Nephron progenitor cell (in vitro differentiated cells): ENCODE measurements around the gene HS6ST2.
"Not testable (repeated sequence)": the region's sequence is repeated elsewhere in the genome, so short reads cannot be mapped to it uniquely, and the experiment has no call there.

Source experiments
- DNase-seq: peaks from one replicate; pipeline ENCODE4 v3.0.0; 2021
- H3K27ac Mint-ChIP-seq: 2 replicates; pipeline ENCODE4 v1.8.0; 2021; ENCODE audit warnings: mild to moderate bottlenecking, moderate library complexity, mixed read lengths
- H3K27me3 Mint-ChIP-seq: 2 replicates; pipeline ENCODE4 v1.8.0; 2021; ENCODE audit warnings: mild to moderate bottlenecking, low read depth, mixed read lengths; ENCODE audit not compliant: poor library complexity
- H3K36me3 Mint-ChIP-seq: 2 replicates; pipeline ENCODE4 v1.8.0; 2021; ENCODE audit warnings: low read depth, mixed read lengths
- H3K4me1 Mint-ChIP-seq: 2 replicates; pipeline ENCODE4 v1.8.0; 2021; ENCODE audit warnings: mixed read lengths
- H3K4me3 Mint-ChIP-seq: 2 replicates; pipeline ENCODE4 v1.8.0; 2021; ENCODE audit warnings: mild to moderate bottlenecking, moderate library complexity, mixed read lengths
- H3K9me3 Mint-ChIP-seq: 2 replicates; pipeline ENCODE4 v1.8.0; 2021; ENCODE audit warnings: mild to moderate bottlenecking, moderate library complexity, mixed read lengths
- TF ChIP-seq, protein P1 (sequence below): fragments of 200-600 bp; sonication (generic); IDR thresholded peaks from 2 replicates; pipeline ENCODE4 v1.5.0; 2021; ENCODE audit warnings: antibody characterized with exemption

The HS6ST2 gene

DNA sequence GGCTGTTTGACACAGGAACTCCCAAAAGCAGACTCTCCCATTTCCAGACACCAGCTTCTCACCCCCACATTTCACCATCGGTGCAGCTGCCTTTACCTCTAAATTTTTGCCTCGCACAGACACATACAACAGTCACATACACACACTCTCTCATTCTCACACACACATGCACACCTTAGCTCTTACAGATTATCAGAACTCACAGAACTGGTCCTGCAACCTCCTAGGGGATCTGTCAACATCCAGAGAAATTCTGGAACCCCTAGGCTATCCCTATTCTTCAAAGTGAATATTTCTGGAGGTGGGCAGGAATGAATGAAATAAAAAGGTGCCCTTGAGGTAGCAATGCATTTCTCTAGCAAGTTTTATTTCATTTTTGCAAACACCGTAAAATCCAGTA lies 4.1 kb downstream of the HS6ST2 start:
- H3K4me3 Mint-ChIP-seq: no peak overlapping the region
- no peak for DNase-seq
- peaks cover 39% of the 10 kb centered on the region for H3K27me3 Mint-ChIP-seq
- no peak overlapping the region for H3K27ac Mint-ChIP-seq
- H3K36me3 Mint-ChIP-seq: peaks cover 11% of the 10 kb centered on the region
- H3K9me3 Mint-ChIP-seq: no peaks in the 10 kb centered on the region
- H3K4me1 Mint-ChIP-seq: peaks cover 45% of the 10 kb centered on the region
- TF ChIP-seq, protein P1, sequence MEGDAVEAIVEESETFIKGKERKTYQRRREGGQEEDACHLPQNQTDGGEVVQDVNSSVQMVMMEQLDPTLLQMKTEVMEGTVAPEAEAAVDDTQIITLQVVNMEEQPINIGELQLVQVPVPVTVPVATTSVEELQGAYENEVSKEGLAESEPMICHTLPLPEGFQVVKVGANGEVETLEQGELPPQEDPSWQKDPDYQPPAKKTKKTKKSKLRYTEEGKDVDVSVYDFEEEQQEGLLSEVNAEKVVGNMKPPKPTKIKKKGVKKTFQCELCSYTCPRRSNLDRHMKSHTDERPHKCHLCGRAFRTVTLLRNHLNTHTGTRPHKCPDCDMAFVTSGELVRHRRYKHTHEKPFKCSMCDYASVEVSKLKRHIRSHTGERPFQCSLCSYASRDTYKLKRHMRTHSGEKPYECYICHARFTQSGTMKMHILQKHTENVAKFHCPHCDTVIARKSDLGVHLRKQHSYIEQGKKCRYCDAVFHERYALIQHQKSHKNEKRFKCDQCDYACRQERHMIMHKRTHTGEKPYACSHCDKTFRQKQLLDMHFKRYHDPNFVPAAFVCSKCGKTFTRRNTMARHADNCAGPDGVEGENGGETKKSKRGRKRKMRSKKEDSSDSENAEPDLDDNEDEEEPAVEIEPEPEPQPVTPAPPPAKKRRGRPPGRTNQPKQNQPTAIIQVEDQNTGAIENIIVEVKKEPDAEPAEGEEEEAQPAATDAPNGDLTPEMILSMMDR: no peak

DNA sequence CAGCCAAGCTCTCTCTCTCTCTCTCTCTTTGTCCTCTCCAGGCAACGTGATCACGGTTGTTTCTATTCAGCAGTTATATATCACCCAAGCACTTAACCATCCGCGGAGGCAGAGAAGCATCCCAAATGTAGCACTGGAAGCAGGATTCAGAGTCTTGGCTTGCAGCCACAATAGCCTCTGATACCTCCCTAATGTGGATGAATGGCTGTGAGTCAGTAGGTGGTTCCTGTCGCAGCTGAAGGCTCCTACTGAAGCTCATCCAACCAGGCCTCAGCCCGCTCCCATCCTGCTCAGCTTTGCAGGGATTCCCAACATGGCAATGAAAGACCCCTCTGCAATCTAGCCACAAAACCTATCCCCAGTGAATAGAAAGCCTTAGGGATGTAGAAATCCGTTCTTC lies 5.1 kb downstream of the HS6ST2 start:
- no peaks in the 10 kb centered on the region for H3K9me3 Mint-ChIP-seq
- H3K36me3 Mint-ChIP-seq: peaks cover 11% of the 10 kb centered on the region
- TF ChIP-seq, protein P1: no peak
- H3K4me1 Mint-ChIP-seq: peaks cover 36% of the 10 kb centered on the region
- DNase-seq: no peak
- H3K27ac Mint-ChIP-seq: no peak overlapping the region
- peaks cover 30% of the 10 kb centered on the region for H3K27me3 Mint-ChIP-seq
- no peak overlapping the region for H3K4me3 Mint-ChIP-seq

DNA sequence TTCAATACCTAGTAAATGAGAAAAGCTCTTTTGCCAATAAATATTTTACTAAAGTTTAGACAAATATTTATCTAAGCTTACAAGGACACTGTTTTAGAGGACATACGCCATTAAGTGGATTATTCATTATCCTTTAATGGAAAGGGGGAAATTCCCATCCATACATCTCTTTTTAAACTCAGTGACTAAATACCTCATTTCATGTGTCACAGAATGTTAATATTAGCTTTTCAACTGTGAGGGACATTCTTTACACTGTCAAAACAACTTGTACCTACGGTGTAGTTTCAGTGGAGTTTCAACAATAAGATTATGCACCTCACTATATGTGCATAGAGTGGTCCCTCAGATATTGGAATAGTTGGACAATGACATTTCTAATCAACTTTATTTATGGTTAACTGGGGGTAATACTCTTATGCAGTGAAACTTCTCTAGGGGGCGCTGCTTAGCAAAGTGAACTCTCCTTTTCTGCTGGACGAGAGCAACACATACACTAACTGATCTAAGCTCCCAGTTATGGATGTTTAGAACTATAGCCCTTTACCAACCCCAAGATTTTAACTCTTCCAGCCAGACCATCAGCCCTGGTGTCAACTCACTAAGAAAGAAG lies 9.7 kb downstream of the HS6ST2 start:
- H3K4me3 Mint-ChIP-seq: no peak overlapping the region
- peaks cover 4% of the 10 kb centered on the region for H3K27me3 Mint-ChIP-seq
- peaks cover 16% of the 10 kb centered on the region for H3K4me1 Mint-ChIP-seq
- peak; percentile 24 for DNase-seq
- H3K27ac Mint-ChIP-seq: no peak overlapping the region
- H3K36me3 Mint-ChIP-seq: peaks cover 28% of the 10 kb centered on the region
- H3K9me3 Mint-ChIP-seq: peaks cover 20% of the 10 kb centered on the region
- TF ChIP-seq, protein P1: peak; percentile 44

DNA sequence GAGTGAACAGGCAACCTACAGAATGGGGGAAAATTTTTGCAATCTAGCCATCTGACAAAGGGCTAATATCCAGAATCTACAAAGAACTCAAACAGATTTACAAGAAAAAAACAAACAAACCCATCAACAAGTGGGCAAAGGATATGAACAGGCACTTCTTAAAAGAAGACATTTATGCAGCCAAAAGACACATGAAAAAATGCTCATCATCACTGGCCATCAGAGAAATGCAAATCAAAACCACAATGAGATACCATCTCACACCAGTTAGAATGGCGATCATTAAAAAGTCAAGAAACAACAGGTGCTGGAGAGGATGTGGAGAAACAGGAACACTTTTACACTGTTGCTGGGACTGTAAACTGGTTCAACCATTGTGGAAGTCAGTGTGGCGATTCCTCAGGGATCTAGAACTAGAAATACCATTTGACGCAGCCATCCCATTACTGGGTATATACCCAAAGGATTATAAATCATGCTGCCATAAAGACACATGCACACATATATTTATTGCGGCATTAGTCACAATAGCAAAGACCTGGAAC lies 13.3 kb downstream of the HS6ST2 start:
- H3K9me3 Mint-ChIP-seq: peaks cover 20% of the 10 kb centered on the region
- H3K36me3 Mint-ChIP-seq: peaks cover 23% of the 10 kb centered on the region
- peaks cover 20% of the 10 kb centered on the region for H3K4me1 Mint-ChIP-seq
- H3K27ac Mint-ChIP-seq, H3K4me3 Mint-ChIP-seq, H3K27me3 Mint-ChIP-seq, DNase-seq: not testable (repeated sequence)

DNA sequence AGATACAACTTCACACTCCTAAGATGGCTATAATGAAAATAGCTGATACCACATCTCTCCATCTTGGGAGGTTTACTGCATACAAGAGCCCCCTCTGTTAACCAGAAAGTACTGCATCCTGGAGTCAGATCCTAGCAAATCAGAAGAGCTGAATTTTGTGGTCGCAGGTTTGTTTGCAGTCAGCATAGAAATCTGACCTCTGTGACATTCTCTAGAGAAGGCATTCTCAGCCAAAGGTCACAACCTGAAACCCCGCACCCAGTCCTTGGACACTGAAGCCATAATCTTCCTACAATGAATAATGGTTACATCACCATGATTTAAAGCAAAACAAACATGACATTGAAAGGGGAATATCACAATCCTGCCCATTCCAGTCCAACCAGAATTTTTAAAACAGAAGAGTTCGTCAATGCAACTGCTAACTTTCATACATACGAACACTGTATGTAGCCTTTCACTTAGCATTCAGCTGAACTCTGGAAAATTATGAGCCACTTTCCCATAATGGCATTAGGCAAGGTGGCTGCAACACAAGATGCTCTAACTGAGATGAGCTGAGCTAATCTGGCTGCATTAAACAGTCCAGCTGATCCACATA lies 17.6 kb downstream of the HS6ST2 start:
- peak; percentile 14 for DNase-seq
- TF ChIP-seq, protein P1: peak; percentile 50

DNA sequence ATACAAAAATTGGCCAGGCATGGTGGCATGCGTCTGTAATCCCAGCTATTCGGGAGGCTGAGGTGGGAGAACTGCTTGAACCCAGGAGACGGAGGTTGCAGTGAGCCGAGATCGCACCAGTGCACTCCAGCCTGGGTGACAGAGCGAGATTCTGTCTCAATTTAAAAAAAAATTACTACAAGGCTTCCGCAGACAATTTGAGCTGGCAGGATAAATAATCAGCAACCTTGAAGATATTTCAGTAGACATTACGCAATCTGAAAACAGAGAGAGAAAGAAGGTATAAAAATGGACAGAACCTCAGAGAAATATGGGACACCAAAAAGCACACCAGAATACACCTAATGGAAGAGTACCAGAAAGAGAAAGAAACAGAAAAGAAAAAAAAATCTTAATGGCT lies 25.3 kb downstream of the HS6ST2 start:
- no peaks in the 10 kb centered on the region for H3K4me1 Mint-ChIP-seq
- H3K9me3 Mint-ChIP-seq: peaks cover 27% of the 10 kb centered on the region
- TF ChIP-seq, protein P1: no peak
- peaks cover 4% of the 10 kb centered on the region for H3K27me3 Mint-ChIP-seq
- H3K27ac Mint-ChIP-seq: no peak overlapping the region
- peaks cover 23% of the 10 kb centered on the region for H3K36me3 Mint-ChIP-seq
- no peak overlapping the region for H3K4me3 Mint-ChIP-seq
- no peak for DNase-seq

More for the DNA sequence above, 17.6 kb downstream of the HS6ST2 start:
- Mint-ChIP-seq H3K4me1 (peaks cover 25% of the 10 kb centered on the region), H3K4me3 (no peak overlapping the region), H3K9me3 (peaks cover 27% of the 10 kb centered on the region), H3K27ac (peak overlapping the region; percentile 26), H3K36me3 (peaks cover 37% of the 10 kb centered on the region), H3K27me3 (peaks cover 4% of the 10 kb centered on the region)
